Astrocyte of the cerebellum (primary cell): ENCODE measurements around the gene MBIP.

Experiments
- DNase-seq: peaks from one replicate; pipeline ENCODE4 v3.0.0-alpha.2; 2011; ENCODE audit warnings: low read depth
- H3K4me3 ChIP-seq: 2 replicates; pipeline ENCODE4 v1.5.1; 2011; ENCODE audit warnings: mild to moderate bottlenecking, low read depth, low read length, moderate library complexity
- CTCF ChIP-seq: IDR thresholded peaks from 2 replicates; pipeline ENCODE4 v1.5.1; 2012; ENCODE audit warnings: low read length, low read depth, moderate library complexity, mild to moderate bottlenecking; ENCODE audit errors: missing control alignments
- in situ Hi-C: cut with HindIII; loops from 2 replicates; pipeline ENCODE4 v1.10.0; 2017; ENCODE audit warnings: low sequenced_read_pairs

The MBIP gene

GRCh38 chr14:36315159-36315853 lies 5.1 kb downstream of the MBIP start:
- in situ Hi-C loops = no loop called here
- no peak for TF ChIP-seq CTCF
- no peak overlapping the region for H3K4me3 ChIP-seq
- no peak for DNase-seq

GRCh38 chr14:36313898-36314297 lies 6.5 kb downstream of the MBIP start:
- no peak overlapping the region for H3K4me3 ChIP-seq
- in situ Hi-C loops = no loop called here
- DNase-seq = no peak
- TF ChIP-seq CTCF = no peak

- no peak for TF ChIP-seq CTCF
Measured at GRCh38 chr14:36313206-36313605, 7.2 kb downstream of the MBIP start.

GRCh38 chr14:36306836-36307235 lies 13.6 kb downstream of the MBIP start:
- no peak overlapping the region for H3K4me3 ChIP-seq
- in situ Hi-C loops = no loop called here
- DNase-seq = no peak
- TF ChIP-seq CTCF = no peak

More at GRCh38 chr14:36313206-36313605, 7.2 kb downstream of the MBIP start:
- H3K4me3 ChIP-seq = no peak overlapping the region
- in situ Hi-C loops = no loop called here
- no peak for DNase-seq

- no peak overlapping the region for H3K4me3 ChIP-seq
- no peak for DNase-seq
- in situ Hi-C loops = no loop called here
- no peak for TF ChIP-seq CTCF
Measured at GRCh38 chr14:36304895-36305294, 15.5 kb downstream of the MBIP start.

GRCh38 chr14:36303960-36304359 lies 16.5 kb downstream of the MBIP start:
- H3K4me3 ChIP-seq = no peak overlapping the region
- DNase-seq = no peak
- in situ Hi-C loops = no loop called here
- no peak for TF ChIP-seq CTCF
